NCI-H1048 (cell line): ENCODE measurements around the gene BCAS1.

Source experiments
- DNase-seq: peaks from one replicate; lab custom pipeline; 2025; lab: John Stamatoyannopoulos, UW

BCAS1 gene

GRCh38 chr20:54048481-54048880 lies 21.9 kb downstream of the BCAS1 start:
- DNase-seq, result no peak

DNA sequence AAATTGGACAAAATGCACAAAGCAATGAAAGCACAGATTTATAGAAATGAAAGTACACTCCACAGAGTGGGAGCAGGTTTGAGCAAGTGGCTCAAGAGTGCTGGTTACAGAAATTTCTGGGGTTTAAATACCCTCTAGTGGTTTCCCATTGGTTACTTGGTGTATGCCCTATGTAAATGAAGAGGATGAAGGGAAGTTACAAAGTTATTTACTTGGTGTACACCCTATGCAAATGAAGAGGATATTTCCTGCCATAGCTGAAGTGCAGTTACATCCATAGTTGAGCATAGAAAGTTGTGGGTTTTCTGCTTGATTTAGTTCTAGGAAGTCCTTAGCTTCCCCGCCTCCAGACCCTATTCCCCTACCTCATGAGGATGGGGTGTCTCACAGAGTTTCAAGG lies 22.7 kb downstream of the BCAS1 start:
- DNase-seq, result no peak

GRCh38 chr20:54047048-54047447 lies 23.3 kb downstream of the BCAS1 start:
- no peak for DNase-seq

DNA sequence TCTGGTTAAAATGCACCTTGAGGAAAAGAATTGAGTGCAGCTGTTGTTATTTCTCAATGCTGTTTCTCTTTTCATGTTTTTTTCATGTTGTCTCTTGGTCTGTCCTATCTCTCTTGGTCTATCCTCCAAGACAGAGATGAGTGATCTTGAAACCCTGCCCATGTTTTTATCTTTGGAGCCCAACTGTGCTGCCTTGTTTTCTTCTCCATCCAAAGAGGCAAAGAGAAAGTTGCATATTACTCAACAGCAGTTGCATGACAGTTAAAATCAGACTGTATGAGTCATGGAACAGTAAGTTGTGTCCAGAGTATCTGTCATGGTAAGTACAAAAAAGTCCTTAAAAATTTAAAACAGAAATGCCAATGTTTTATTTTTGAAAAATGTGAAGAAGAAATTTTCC lies 26.2 kb downstream of the BCAS1 start:
- no peak for DNase-seq

DNA sequence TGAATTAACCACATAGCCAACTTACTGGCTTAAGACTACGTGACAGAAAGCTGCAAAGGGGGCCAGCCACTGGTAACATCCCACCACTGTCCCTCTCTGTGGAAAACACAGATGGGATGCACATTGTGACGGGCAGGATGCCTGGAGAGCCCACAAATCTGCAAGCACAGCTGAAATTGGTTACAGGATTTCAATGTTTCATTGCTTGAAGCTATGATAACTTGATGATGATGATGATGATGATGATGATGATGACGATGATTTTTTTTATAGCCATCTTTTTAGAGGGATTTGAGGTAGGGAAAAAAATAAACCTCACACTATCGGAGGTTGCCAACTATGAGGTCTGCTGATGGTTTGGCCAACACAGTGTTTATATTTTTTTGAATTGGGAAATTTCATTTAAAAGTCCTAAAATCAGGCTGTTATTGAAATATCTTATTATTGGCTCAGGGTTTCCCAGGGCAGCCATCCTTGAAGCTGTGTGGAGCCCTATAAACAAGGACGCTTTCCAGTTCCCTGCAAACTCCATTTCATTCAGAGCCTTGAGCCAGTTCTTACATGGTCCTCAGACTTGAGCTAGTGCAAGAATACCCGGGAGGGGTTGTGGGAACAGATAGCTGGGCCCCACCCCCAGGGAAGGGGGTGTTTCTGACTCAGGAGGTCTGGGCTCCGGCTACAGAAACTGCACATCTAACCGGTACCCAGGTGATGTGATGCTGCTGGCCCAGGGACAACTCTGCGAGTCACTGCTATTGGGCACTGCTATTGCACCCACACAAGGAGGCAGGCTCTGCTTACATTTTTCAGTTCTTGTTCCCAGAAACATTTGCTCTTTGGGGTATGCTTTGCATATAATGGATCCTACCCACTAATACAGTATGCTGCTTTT lies 27.1 kb downstream of the BCAS1 start:
- DNase-seq, result no peak

- no peak for DNase-seq
Observed at GRCh38 chr20:54042021-54042420, 28.4 kb downstream of the BCAS1 start.

DNA sequence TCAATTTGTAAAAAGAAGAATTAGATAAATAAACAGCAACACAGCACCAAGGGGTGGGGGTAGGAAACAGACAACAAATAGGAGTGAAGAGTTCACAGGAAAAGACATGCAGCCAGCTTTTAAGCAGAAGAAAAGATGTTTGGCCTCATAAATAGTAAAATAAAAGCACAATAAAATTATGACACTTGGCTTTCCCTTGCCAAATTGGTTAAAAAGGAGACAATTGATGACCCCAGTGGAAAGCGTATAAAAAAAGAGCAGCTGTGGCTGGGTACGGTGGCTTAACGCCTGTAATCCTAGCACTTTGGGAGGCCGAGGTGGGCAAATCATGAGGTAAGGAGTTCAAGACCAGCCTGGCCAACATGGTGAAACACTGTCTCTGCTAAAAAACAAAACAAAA lies 29.1 kb downstream of the BCAS1 start:
- no peak for DNase-seq

DNA sequence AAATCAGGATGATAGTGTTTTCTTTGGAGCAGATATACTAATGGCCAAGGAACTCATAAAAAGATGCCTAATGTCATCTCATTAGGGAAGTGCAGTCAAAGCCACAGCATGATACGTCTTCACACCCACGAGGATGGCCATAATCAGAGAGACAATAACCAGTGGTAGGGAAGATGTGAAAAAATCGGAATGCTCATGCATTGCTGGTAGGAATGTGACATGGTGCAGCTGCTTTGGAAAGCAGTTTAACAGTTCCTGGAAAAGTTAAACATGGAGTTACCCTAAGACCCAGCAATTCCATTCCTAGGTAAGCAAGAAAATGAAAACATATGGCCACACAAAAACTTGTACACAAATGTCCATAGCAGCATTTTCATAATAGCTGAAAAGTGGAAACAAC lies 29.9 kb downstream of the BCAS1 start:
- no peak for DNase-seq

GRCh38 chr20:54038961-54039360 lies 31.4 kb downstream of the BCAS1 start:
- no peak for DNase-seq

DNA sequence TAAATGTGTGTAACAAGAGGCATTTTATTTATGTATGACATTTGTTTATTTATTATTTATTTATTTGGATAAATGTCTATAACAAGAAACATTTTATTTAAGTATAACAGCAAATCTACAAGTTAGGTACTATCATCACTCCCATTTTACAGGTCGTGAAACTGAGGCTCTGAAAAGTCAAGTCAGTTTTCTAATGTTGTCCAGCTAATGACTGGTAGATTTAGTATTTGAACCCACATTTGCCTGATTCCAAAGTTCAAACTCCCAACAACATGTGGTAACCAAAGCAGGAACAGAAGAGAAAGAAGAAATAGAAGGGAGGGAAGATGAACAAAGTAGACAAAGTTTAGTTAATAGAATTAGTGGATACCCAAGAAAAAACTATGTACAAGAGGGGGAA lies 32.9 kb downstream of the BCAS1 start:
- no peak for DNase-seq

DNA sequence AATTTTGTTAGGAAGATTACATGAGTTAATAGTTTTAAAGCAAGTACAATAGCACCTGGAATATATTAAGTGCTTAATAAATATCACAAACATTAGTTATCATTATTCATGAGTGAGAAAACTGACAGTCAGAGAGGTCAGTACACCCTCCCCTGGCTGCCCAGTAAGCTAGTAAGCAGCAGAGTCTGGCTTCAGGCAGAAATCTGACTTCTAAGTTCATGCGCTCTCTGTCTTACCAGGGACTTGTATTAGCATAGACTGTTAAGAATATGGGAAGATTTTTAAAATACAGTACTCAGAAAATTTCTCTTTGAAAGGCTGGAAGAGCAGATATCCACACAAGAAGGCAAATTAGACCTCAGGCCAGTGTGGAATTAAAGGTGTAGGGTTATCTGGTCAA lies 40.8 kb downstream of the BCAS1 start:
- DNase-seq, result no peak

DNA sequence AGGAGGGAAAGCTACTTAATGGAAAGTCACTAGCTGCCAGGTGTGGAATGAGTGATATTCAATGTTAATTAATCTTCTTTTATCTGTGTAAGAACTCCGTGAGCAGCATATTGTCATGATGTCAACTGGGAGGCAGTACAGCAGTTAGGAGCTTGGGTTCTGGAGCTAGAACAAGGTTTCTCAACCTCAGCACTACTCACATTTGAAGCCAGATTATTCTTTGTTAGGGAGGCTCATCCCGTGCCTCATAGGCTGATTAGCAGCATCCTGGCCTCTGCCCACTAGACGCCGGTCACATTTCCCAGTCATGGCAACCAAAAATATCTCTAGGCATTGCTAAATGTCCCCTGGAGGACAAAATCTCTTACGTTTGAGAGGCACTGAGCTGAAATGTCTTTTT lies 41.2 kb downstream of the BCAS1 start:
- no peak for DNase-seq

GRCh38 chr20:54028276-54029011 lies 42.0 kb downstream of the BCAS1 start:
- no peak for DNase-seq

GRCh38 chr20:54027704-54028103 lies 42.7 kb downstream of the BCAS1 start:
- DNase-seq, result no peak

- DNase-seq, result no peak
Observed at GRCh38 chr20:54026295-54027064, 43.9 kb downstream of the BCAS1 start.

DNA sequence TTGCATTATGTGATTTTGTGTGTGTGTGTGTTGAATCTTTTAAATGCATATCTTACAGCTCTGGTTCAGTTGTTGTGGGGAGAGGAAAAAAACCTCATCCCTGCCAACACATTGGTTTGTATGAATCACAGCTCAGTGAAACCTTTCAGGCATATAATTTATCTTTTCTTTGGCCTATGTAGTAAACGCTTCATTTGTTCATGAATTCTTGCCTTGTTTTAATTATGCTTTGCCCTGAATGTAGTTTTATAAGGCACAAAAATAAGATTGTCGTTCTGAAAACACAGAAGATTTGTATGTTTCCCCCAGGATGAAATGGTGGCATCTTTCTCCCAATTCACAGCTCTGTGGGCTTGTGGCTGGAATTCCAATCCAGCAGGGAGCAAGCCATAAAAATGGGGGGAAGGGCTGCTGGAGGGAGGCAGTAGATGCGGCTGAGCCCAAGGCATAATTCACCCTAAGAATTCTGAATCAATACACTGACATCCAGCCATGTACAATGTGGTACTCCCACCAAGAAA lies 45.1 kb downstream of the BCAS1 start:
- no peak for DNase-seq

GRCh38 chr20:54023406-54023805 lies 47.0 kb downstream of the BCAS1 start:
- DNase-seq, result no peak

DNA sequence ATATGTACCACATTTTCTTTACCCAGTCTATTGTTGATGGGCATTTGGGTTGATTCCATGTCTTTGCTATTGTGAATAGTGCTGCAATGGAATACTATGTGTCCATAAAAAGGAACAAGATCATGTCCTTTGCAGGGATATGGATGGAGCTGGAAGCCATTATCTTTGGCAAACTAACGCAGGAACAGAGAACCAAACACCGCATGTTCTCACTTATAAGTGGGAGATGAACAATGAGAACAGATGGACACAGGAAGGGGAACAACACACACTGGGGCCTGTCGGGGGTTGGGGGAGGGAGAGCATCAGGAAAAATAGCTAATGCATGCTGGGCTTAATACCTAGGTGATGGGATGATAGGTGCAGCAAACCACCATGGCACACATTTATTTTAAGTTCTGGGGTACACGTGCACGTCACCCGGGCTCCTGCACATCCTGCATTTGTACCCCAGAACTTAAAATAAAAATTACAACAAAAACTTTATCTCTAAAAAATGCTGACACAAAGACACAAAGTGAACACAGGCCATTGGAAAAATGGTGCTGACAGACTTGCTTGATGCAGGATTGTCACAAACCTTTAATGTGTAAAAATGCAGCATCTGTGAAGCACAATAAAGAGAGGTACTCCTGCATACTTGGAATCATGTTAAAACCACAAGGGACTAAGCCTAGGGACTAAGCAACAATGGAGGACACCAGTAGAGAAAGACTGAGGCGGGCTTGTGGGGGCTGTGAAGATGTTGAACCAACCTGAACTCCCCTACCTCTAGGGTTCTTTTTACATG lies 48.8 kb downstream of the BCAS1 start:
- no peak for DNase-seq

DNA sequence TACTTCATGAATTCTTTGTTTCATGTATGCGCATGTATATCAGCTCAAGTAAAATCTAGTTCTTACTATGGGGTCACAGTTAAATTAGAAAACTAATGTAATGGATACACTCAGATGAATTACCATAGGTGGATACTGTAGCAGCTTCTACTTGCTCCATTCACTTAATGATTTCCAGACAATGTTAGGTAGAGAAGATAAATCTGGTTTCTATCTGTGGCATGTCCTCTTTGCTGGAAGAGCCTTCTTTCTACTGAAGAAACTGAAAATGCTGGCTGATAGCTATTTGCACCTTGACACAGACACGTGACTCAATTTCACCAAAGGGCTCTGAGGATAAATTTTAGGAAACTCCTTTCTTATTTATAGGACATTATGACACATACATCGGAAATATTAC lies 49.5 kb downstream of the BCAS1 start:
- DNase-seq, result no peak

DNA sequence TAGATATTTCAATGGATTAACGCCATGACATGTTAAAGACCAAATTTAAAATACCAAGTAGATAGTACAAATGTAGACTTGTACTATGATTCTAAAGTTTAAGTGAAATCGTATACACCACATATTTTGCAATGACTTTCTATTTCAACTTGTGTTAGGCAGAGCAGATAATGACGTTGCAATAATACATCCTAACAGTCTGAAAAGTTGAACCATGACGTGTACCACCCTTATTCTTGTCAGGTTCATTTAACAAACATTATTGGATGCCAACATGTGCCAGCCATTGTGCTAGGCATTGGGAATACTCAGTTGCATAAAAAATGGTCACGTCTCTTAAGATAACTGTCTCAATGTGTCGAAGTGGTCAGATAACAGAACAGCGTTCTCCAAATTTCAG lies 50.0 kb downstream of the BCAS1 start:
- no peak for DNase-seq

DNA sequence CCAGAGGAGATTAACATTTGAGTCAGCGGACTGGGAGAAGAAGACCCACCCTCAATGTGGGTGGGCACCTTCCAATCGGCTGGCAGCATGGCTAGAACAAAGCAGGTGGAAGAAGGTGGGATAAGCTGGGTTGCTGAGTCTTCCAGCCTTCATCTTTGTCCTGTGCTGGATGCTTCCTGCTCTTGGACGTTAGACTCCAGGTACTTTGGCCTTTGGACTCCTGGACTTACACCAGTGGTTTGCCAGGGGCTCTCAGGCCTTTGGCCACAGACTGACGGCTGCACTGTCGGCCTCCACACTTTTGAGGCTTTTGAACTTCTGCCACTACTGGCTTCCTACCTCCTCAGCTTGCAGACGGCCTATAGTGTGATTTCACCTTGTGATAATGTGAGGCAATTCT lies 50.8 kb downstream of the BCAS1 start:
- DNase-seq, result no peak

- DNase-seq, result no peak
Observed at GRCh38 chr20:54019127-54019526, 51.3 kb downstream of the BCAS1 start.
